Stimulated activated CD4-positive, alpha-beta T cell treated with anti-CD3 and anti-CD28 coated beads, Interleukin-12 subunit alpha, Interleukin-12 subunit beta, amount 100 ng/mL, for 24 hours (primary cell): ENCODE results near the gene ZNF530.
A peak's percentile ranks its signal among the peaks of the same experiment; 100 is the strongest.

Source experiments
- DNase-seq, 2 experiments: peaks; one replicate each; pipeline ENCODE4 v3.0.0-alpha.2; 2020; ENCODE audit warnings: low read depth in 2 of 2

The ZNF530 gene

DNA sequence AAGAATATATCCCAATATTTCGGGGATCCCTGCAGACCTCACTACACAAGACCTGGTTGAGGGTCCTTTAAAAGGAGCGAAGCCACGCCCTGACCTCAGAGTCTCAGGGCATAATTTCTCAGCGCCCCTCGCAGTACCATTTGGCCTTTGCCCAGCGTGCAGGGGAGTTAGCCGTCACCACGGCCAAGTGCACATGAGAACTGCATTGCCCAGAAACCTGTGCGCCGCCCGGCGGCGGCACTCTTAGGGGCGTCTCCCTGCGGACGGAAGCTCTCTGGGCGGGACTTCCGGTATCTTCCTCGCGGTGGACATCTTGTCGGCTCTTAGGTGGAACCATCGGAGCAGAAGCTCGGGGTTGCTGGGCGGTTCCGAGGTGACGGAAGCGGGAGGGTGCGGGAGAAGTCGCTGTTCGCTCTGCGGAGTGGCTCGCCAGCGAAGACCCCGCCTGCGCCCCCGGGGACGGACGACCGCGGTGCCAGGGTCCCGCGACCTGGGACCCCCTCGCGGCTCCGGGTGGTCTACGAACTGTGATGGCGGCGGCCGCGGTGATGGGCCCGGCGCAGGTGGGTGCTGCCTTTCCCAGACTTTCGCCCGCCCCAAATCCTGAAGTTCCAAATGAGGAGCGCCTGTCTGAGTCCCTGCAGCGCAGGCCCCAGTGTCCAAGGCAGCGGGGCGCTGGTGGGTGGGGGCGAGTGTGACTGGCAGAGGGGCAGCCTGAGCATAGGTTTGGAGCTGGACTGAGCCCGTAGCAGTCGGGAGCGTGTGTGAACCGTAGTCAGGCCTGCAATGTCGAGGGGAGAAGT lies 14.5 kb downstream of the ZNF530 start, which contains the start of gene ZNF134:
Gene ZNF134, plus strand, starts transcription at position 302 of the 803 bp plus-strand sequence. CDS start 5,227 bp downstream, outside the sequence.
- DNase-seq = peak; percentile 81

DNA sequence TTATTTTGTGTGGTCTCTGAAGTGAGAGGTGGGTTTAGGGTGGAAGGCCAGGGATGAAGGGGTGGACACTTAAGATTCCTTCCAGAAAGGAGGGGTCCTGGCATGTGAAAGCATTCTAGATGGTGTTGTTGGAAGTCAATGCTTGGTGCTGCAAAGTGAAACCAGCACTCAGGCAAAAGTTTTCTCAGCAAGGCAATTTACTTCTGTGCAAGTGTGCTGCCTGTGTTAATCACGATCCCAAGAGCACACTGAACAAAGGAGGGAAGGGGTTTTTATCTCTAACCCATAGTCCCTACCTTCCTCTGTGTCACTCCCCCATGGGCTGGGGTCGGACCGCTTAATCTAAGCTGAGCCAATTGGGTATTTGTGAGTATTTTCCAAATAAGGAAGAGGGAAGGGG lies 15.7 kb downstream of the ZNF530 start:
- no peak for DNase-seq

- DNase-seq = no peak
Observed at GRCh38 chr19:57620673-57621348, 21.1 kb downstream of the ZNF530 start.

- no peak for DNase-seq
Observed at GRCh38 chr19:57623091-57623490, 23.4 kb downstream of the ZNF530 start.

DNA sequence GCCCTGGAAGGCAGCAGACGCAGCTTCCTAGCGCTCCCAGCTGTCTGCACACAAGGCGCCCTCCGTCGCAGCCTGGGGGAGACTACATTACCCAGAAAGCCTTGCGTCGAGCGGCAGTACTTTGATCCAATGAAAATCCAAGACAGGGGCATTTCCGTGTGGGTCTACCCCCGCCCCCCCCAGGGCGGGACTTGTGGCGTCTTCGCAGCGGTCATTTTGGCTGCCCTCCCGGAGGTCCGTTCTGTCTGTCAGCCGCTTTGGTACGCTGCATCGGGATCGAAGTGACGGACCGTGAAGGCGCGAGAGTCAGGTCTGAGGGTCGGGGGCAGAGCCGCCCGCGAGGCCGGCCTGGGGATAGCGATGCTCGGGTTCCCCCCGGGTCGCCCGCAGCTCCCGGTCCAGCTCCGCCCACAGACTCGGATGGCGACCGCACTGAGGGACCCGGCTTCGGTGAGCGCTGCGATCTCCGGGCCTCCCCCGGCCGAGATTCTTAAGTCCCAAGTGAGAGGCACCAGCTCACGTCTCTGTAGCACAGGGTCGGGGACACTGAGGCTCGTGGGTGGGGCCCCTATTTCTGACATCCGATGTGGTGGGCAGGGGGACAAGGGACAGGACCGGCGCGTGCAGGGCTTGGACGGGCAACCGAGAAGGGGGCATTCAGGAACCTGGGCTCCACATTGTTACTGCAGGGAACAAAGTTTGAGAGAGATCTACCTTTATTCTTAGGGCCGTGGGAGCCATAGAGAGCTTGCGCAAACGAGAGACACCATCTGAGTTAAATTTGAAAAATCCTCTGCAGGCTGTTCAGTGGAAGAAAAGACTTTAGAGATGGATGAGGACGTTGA lies 33.5 kb downstream of the ZNF530 start, which contains the start of gene ZNF211:
Gene ZNF211, plus strand, starts transcription at position 182 of the 845 bp plus-strand sequence. Its CDS starts 179 bp downstream, at position 361.
- peak; percentile 70 to 77 for DNase-seq

- DNase-seq = no peak
Observed at GRCh38 chr19:57633832-57634131, 34.1 kb downstream of the ZNF530 start.

- no peak for DNase-seq
Observed at GRCh38 chr19:57637379-57637778, 37.7 kb downstream of the ZNF530 start.

- DNase-seq = no peak
Observed at GRCh38 chr19:57641715-57642234, 42.1 kb downstream of the ZNF530 start.

GRCh38 chr19:57642396-57643046 lies 42.8 kb downstream of the ZNF530 start:
- no peak for DNase-seq

GRCh38 chr19:57643734-57644133 lies 44.0 kb downstream of the ZNF530 start:
- DNase-seq = no peak

DNA sequence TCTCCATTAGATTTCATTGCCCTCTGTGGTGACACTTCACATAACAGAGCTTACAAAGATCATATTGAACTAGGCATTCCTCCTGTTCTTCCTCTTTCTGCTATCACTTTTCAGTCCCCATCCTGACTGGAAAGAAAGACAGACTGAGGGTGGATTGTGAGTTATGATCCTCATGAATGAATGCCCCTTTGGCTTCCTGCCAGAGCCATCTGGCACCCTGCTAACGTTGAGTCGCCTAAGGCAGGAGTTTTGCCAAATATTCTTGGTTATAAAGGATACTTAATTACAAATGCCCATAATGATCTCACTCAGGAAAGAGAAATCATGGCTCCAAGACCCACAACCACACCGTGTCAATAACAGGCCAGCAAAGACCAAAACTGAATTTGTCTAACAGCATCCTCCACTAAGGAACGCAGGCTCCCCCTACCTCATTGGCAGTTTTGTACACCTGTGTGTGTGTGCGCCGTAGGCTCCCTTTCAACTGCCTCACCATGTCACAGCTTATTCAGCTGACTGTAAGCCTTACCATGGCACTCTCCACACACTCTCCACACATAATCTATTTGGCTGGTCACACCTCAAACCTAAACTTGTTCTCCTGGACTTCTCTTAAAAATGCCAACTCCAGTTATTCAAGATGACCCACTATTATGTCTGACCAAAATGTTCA lies 48.8 kb downstream of the ZNF530 start:
- DNase-seq = no peak

GRCh38 chr19:57651654-57651996 lies 51.9 kb downstream of the ZNF530 start:
- no peak for DNase-seq

DNA sequence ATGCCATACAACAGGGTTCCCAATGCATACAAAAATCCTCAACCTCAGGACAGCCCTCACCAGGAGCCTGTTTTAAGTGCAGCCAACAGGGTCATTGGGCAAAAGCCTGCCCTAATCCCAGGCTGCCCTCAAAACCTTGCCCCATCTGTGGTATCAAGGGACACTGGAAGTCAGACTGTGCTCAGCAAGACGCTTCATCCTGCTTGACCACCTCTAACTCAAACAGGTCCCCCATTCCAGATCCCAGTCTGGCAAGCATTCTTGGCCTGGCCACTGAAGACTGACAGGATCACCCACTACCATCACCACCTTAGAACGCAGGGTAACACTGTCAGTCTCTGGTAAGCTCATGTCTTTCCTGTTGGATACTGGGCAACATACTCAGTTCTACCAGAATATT lies 54.0 kb downstream of the ZNF530 start:
- DNase-seq = no peak

- DNase-seq = no peak
Observed at GRCh38 chr19:57655443-57655842, 55.8 kb downstream of the ZNF530 start.

DNA sequence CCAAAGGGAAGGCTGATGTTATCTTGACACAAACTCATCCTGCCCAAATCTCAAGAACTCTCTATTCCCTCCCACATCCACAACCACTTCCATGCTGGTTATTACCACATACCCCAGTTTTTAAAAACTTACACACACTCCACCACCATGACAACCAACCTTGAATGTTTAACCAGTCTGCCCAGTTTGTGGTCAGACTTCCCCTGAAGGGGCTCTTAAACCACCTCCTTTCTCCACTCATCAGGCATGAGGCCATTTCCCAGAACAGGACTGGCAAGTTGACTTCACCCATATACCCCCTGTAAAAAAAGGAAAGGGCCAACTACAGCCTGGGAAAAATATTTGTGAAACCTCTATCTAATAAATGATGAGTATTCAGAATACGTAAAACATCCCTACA lies 56.7 kb downstream of the ZNF530 start:
- no peak for DNase-seq
